ENCODE measurements around the gene MAPK13.

The MAPK13 gene

GRCh38 chr6:36155662-36156061 is 25.3 kb downstream of the MAPK13 start:
- DNase-seq = no peak

- DNase-seq = no peak
These were observed 29.9 kb downstream of the MAPK13 start for GRCh38 chr6:36160147-36160760.

- no peak for DNase-seq
These were observed 39.0 kb downstream of the MAPK13 start for GRCh38 chr6:36169023-36170007.

- DNase-seq = no peak
These were observed 40.4 kb downstream of the MAPK13 start for GRCh38 chr6:36170704-36171103.

- DNase-seq = no peak
These were observed 41.3 kb downstream of the MAPK13 start for GRCh38 chr6:36171573-36171972.

- no peak for DNase-seq
These were observed 46.9 kb downstream of the MAPK13 start for GRCh38 chr6:36177166-36177565.

- no peak for DNase-seq
These were observed 48.2 kb downstream of the MAPK13 start for GRCh38 chr6:36178544-36178943.

GRCh38 chr6:36180126-36180525 is 49.8 kb downstream of the MAPK13 start:
- no peak for DNase-seq

- no peak for DNase-seq
These were observed 54.0 kb downstream of the MAPK13 start for GRCh38 chr6:36184311-36184710.

- DNase-seq = no peak
These were observed 55.9 kb downstream of the MAPK13 start for GRCh38 chr6:36186199-36186598.

- DNase-seq = no peak
These were observed 57.1 kb downstream of the MAPK13 start for GRCh38 chr6:36187446-36187845.
